HepG2 (cell line): ENCODE measurements around the gene ICOS. TPM values are rescaled to one million over a fixed set of nuclear protein-coding genes. Genes with fewer than 3 reads are reported as not detected.

ENCODE experiments used
- ATAC-seq: fragments of 200-7000 bp; cut with Tn5 transposase; 3 replicates; pipeline ENCODE4 v1.9.1; 2020; ENCODE audit warnings: mild to moderate bottlenecking, moderate library complexity
- BruUV-seq: library from RNA; stranded (reverse); fragments of 400-500 nt; replicated peaks from 2 replicates; lab custom pipeline; 2021; lab: Mats Ljungman, UMichigan
- CTCF ChIA-PET: fragments of 300-600 bp; formaldehyde crosslinking; extraction: SDS; loops from one replicate; lab custom pipeline; 2021; ENCODE audit warnings: low total read pairs, inconsistent platforms, low intra/inter-chr PET ratio; lab: Yijun Ruan, JAX
- POLR2A ChIA-PET: fragments of 350-600 bp; sonication (Branson Sonifier 250); formaldehyde crosslinking; loops from one replicate; lab custom pipeline; 2020; ENCODE audit warnings: antibody characterized with exemption, inconsistent platforms; lab: Yijun Ruan, JAX
- DNase-seq: peaks from one replicate; pipeline ENCODE4 v3.0.0-alpha.2; 2015; ENCODE audit warnings: low spot score
- FAIRE-seq: peaks from 3 replicates; lab custom pipeline; 2011; peaks lifted over from hg19 to GRCh38; lab: Jason Lieb, UNC
- H2AFZ ChIP-seq: one replicate; pipeline ENCODE4 v1.6.1; 2011; ENCODE audit warnings: low read length, inconsistent platforms
- H3K27ac ChIP-seq: fragments of 300-600 bp; 3 replicates; pipeline ENCODE4 v1.8.0; 2011; ENCODE audit warnings: mixed run types, mild to moderate bottlenecking, mixed read lengths, low read length, inconsistent platforms; ENCODE audit not compliant: insufficient read depth; ENCODE audit errors: extremely low read length
- H3K27me3 ChIP-seq, 2 experiments: fragments of 200-600 bp in 1 of 2; 2 replicates in 1 of 2; 3 replicates in 1 of 2; pipeline versions ENCODE4 v1.6.0 to v1.8.0; 2011; ENCODE audit warnings: low read length in 2 of 2, mild to moderate bottlenecking in 2 of 2, moderate library complexity in 2 of 2, inconsistent platforms in 1 of 2; ENCODE audit not compliant: insufficient read depth in 2 of 2, control insufficient read depth in 1 of 2
- H3K36me3 ChIP-seq, 2 experiments: fragments of 200-600 bp in 1 of 2; replicated peaks in 1 of 2; 2 replicates in 1 of 2; 3 replicates in 1 of 2; pipeline versions ENCODE4 v1.5.1 to v1.8.0; 2011; ENCODE audit warnings: low read length in 2 of 2, inconsistent platforms in 1 of 2; ENCODE audit not compliant: insufficient read depth in 2 of 2, control insufficient read depth in 1 of 2
- H3K4me1 ChIP-seq: 2 replicates; pipeline ENCODE4 v1.5.1; 2012; ENCODE audit warnings: low read length, inconsistent platforms; ENCODE audit not compliant: insufficient read depth
- H3K4me2 ChIP-seq: 2 replicates; pipeline ENCODE4 v1.6.0; 2011; ENCODE audit warnings: low read depth, low read length, inconsistent platforms
- H3K4me3 ChIP-seq, 3 experiments: fragments of 200-600 bp in 1 of 3; sonication (generic), shearing (Covaris generic) in 1 of 3; replicated peaks in 1 of 3; 2 replicates each; pipeline ENCODE4 v1.5.1; 2011 to 2016; ENCODE audit warnings: low read length in 3 of 3, inconsistent platforms in 2 of 3, low read depth in 2 of 3, mild to moderate bottlenecking in 2 of 3, control low read depth in 1 of 3, mixed read lengths in 1 of 3; ENCODE audit not compliant: insufficient read depth in 1 of 3
- H3K79me2 ChIP-seq: one replicate; pipeline ENCODE4 v1.6.1; 2011; ENCODE audit warnings: low read length, inconsistent platforms; ENCODE audit not compliant: insufficient read depth
- H3K9ac ChIP-seq: 2 replicates; pipeline ENCODE4 v1.6.0; 2011; ENCODE audit warnings: mild to moderate bottlenecking, low read depth, low read length, inconsistent platforms; ENCODE audit not compliant: insufficient read depth
- H3K9me3 ChIP-seq: 2 replicates; pipeline ENCODE4 v1.5.1; 2012; ENCODE audit warnings: mild to moderate bottlenecking, low read length
- H4K20me1 ChIP-seq: 2 replicates; pipeline ENCODE4 v1.6.0; 2011; ENCODE audit warnings: inconsistent platforms, mild to moderate bottlenecking, low read length, moderate library complexity; ENCODE audit not compliant: insufficient read depth
- ETS1 ChIP-seq: sonication (generic); formaldehyde crosslinking; IDR thresholded peaks from 2 replicates; pipeline ENCODE4 v1.4.0; 2020; ENCODE audit warnings: missing genetic modification reagents
- FOXO4 ChIP-seq: sonication (generic); formaldehyde crosslinking; conservative IDR thresholded peaks from 2 replicates; pipeline ENCODE4 v1.8.1; 2023; ENCODE audit warnings: missing genetic modification reagents
- GABPA ChIP-seq, 2 experiments: IDR thresholded peaks; 2 replicates each; pipeline ENCODE4 v1.6.1; 2011 to 2016; ENCODE audit warnings: low read depth in 2 of 2, low read length in 1 of 2, missing biosample characterization in 1 of 2, missing genetic modification characterization in 1 of 2
- HNF4A ChIP-seq: sonication (generic); formaldehyde crosslinking; IDR thresholded peaks from 2 replicates; pipeline ENCODE4 v1.4.0; 2020; ENCODE audit warnings: missing genetic modification reagents
- LCORL ChIP-seq, 2 experiments: fragments of 450-650 bp in 1 of 2; sonication (generic) in 1 of 2; formaldehyde crosslinking in 1 of 2; IDR thresholded peaks; 2 replicates each; pipeline versions ENCODE4 v1.5.0 to v1.6.1; 2017 to 2020; ENCODE audit warnings: antibody characterized with exemption in 1 of 2, missing genetic modification reagents in 1 of 2
- NFYB ChIP-seq: sonication (generic); formaldehyde crosslinking; IDR thresholded peaks from 2 replicates; pipeline ENCODE4 v1.4.0; 2020; ENCODE audit warnings: missing genetic modification reagents
- NFYC ChIP-seq: IDR thresholded peaks from 2 replicates; pipeline ENCODE4 v1.6.1; 2016; ENCODE audit warnings: missing genetic modification reagents, missing compliant biosample characterization
- PITX1 ChIP-seq: sonication (generic); formaldehyde crosslinking; IDR thresholded peaks from 2 replicates; pipeline ENCODE4 v1.5.1; 2020; ENCODE audit warnings: mild to moderate bottlenecking, missing genetic modification reagents
- POGZ ChIP-seq: sonication (generic); formaldehyde crosslinking; IDR thresholded peaks from 2 replicates; pipeline ENCODE4 v1.4.0; 2020; ENCODE audit warnings: mild to moderate bottlenecking, missing genetic modification reagents
- SNAI1 ChIP-seq: sonication (generic); formaldehyde crosslinking; IDR thresholded peaks from 2 replicates; pipeline ENCODE4 v1.5.0; 2020; ENCODE audit warnings: mild to moderate bottlenecking, missing genetic modification reagents, borderline replicate concordance
- ZMYM4 ChIP-seq: sonication (generic); formaldehyde crosslinking; IDR thresholded peaks from 2 replicates; pipeline ENCODE4 v1.8.1; 2023; ENCODE audit warnings: mild to moderate bottlenecking, missing genetic modification reagents
- WGBS: methylation state at CpG from one replicate; pipeline ENCODE4 v1.1.6; 2017; ENCODE audit warnings: low lambda C conversion rate; 5-methylcytosine and 5-hydroxymethylcytosine counted together
- in situ Hi-C: cut with HindIII; loops from 2 replicates; pipeline ENCODE4 v1.10.0; 2017; ENCODE audit warnings: low pct_unique_long_range_greater_than_20kb; ENCODE audit not compliant: extremely low pct_ligation_motif_present
- intact Hi-C: fragments of 100-400 bp; cut with micrococcal nuclease; formaldehyde crosslinking; loops from one replicate; pipeline ENCODE4 v1.10.0; 2022; ENCODE audit not compliant: unreplicated experiment
- polyA plus RNA-seq, 8 experiments: library from polyadenylated mRNA; depleted of rRNA in 3 of 8; stranded (reverse) in 7 of 8; unstranded in 1 of 8; fragments of >200 nt; fragmentation: Illumina TruSeq in 4 of 8; extraction: Trizol in 4 of 8; gene quantifications; 2 replicates each; pipeline versions ENCODE4 v1.2.1 to v1.2.3, GENCODE V29; 2011 to 2016; ENCODE audit warnings: low read depth in 4 of 8, missing spikeins in 1 of 8, mixed read lengths in 1 of 8; ENCODE audit not compliant: insufficient read depth in 1 of 8
- total RNA-seq, 5 experiments: library from RNA; depleted of rRNA; stranded (reverse); fragments of >200 nt; fragmentation: Illumina TruSeq; extraction: Trizol; gene quantifications; 2 replicates each; pipeline ENCODE4 v1.2.3, GENCODE V29; 2016; ENCODE audit warnings: low read depth in 1 of 5

The ICOS gene
- total and polyA plus RNA-seq, 2 of the 13 experiments (the other 11 are each of a cell fraction or from before 2014, with no cell fraction given): not detected

DNA sequence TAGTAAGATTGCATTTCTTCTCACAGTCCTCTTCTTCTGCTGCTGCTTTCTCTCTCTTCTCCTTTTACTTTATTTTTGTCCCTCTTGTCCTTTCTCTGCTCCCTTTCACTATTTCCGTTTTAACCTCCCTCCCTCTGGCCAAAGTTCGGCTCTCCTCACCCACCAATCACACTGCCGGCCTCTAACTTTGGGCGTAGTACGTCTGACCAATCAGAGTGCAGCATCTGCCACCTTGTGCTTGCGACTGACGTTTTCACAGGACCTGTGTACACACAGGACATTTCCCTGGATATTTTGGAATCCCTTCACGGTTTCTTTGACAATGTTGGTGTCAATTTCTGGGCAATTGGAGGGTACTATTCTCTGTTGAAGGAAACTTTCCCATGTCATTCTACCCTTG is 22.6 kb upstream of the ICOS start:
- H3K9me3 ChIP-seq: no peaks in the 10 kb centered on the region

More for the DNA sequence above, 22.6 kb upstream of the ICOS start:
- Histone ChIP-seq H3K9ac (no peak overlapping the region), H2AFZ (no peak overlapping the region), H3K36me3 (no peaks in the 10 kb centered on the region), H3K27ac (no peak overlapping the region), H3K27me3 (no peaks in the 10 kb centered on the region), H3K4me3 (no peak overlapping the region), H4K20me1 (no peaks in the 10 kb centered on the region), H3K79me2 (no peaks in the 10 kb centered on the region), H3K4me2 (peak overlapping the region; percentile 13; the same call in 1 of the 2 replicates), H3K4me1 (peaks cover 13% of the 10 kb centered on the region; the same call in 1 of the 2 replicates)
- WGBS: 29% methylated on average over 8 of the region's 8 CpGs
- intact Hi-C loops: loop anchor here (5.0 kb wide), 1 partner anchor 1342 kb away; no protein-coding TSS in a partner anchor
- ChIA-PET POLR2A (no interaction called here), CTCF (no interaction called here)
- no TSS peak for BruUV-seq
- DNase-seq (peak; percentile 10), FAIRE-seq (peak; percentile 36), ATAC-seq (peak; percentile 54)
- TF ChIP-seq ZMYM4 (peak; percentile 62), NFYC (CRISPR knock-in tag) (peak; percentile 75), PITX1 (CRISPR knock-in tag) (no peak), LCORL (IDR thresholded peaks at IDR 0.05) (peak; percentile 37; the same call in 1 of the 2 replicates), LCORL (CRISPR knock-in tag; IDR thresholded peaks at IDR 0.05) (no peak), FOXO4 (CRISPR knock-in tag) (no peak), HNF4A (CRISPR knock-in tag) (peak; percentile 30; the same call in 1 of the 2 replicates), NFYB (CRISPR knock-in tag) (peak; percentile 69), ETS1 (CRISPR knock-in tag) (no peak), POGZ (CRISPR knock-in tag) (peak; percentile 47; the same call in 1 of the 2 replicates), SNAI1 (no peak), GABPA (IDR thresholded peaks at IDR 0.05; ENCODE audit: low read depth, low read length) (no peak), GABPA (CRISPR knock-in tag; IDR thresholded peaks at IDR 0.05; ENCODE audit: low read depth) (no peak)
- in situ Hi-C loops: loop anchor here (10.0 to 25.0 kb wide), 3 partner anchors 429 to 1077 kb away; no protein-coding TSS in a partner anchor
